Measurements from ENCODE around the gene PTPRN. TPM values are rescaled to one million over a fixed set of nuclear protein-coding genes. Genes with fewer than 3 reads are reported as not detected.

PTPRN gene
- total RNA-seq, 1 donor from 2014 or later = 0.60 TPM

- no peak overlapping the region for H3K9ac ChIP-seq
- H4K20me1 ChIP-seq (ENCODE audit: low read depth) = no peaks in the 10 kb centered on the region
- peaks cover 11% of the 10 kb centered on the region for H3K79me2 ChIP-seq (ENCODE audit: low read depth)
- Mint-ChIP-seq H3K27ac (no peak overlapping the region), H3K4me3 (peak overlapping the region; percentile 96), H3K9me3 (no peaks in the 10 kb centered on the region), H3K36me3 (peaks cover 2% of the 10 kb centered on the region), H3K4me1 (peaks cover 15% of the 10 kb centered on the region), H3K27me3 (ENCODE audit: insufficient read depth, low read depth) (peaks cover 11% of the 10 kb centered on the region)
- no peaks in the 10 kb centered on the region for H3K36me3 ChIP-seq
- no peak overlapping the region for H3K27ac ChIP-seq
- peak overlapping the region; percentile 95 for H3K4me2 ChIP-seq
- H3K27me3 ChIP-seq = peaks cover 7% of the 10 kb centered on the region
- H3F3A ChIP-seq (ENCODE audit: low read depth) = peaks cover 12% of the 10 kb centered on the region
- H3K4me1 ChIP-seq = no peaks in the 10 kb centered on the region
- no peak overlapping the region for H3K4me3 ChIP-seq
- no peak overlapping the region for H2AFZ ChIP-seq (replicated peaks)
- no peaks in the 10 kb centered on the region for H3K9me3 ChIP-seq (ENCODE audit: low read depth)
- no peak for TF ChIP-seq CTCF (IDR thresholded peaks at IDR 0.05)
- no peak for TF ChIP-seq EZH2 (IDR thresholded peaks at IDR 0.05)
- no peak for TF ChIP-seq EZH2phosphoT487 (IDR thresholded peaks at IDR 0.05)
- DNase-seq (ENCODE audit: low spot score) = no peak
Measured at GRCh38 chr2:219246559-219246958, 62.6 kb downstream of the PTPRN start.

GRCh38 chr2:219245899-219246230, 63.3 kb downstream of the PTPRN start:
- no peaks in the 10 kb centered on the region for H4K20me1 ChIP-seq (ENCODE audit: low read depth)
- peak overlapping the region; percentile 87 for H2AFZ ChIP-seq (replicated peaks)
- peak overlapping the region; percentile 95 for H3K4me2 ChIP-seq
- peaks cover 12% of the 10 kb centered on the region for H3F3A ChIP-seq (ENCODE audit: low read depth)
- no peak for TF ChIP-seq CTCF (IDR thresholded peaks at IDR 0.05)
- no peak for TF ChIP-seq EZH2 (IDR thresholded peaks at IDR 0.05)
- no peak for TF ChIP-seq EZH2phosphoT487 (IDR thresholded peaks at IDR 0.05)
- H3K9me3 ChIP-seq (ENCODE audit: low read depth) = no peaks in the 10 kb centered on the region
- H3K9ac ChIP-seq = peak overlapping the region; percentile 100
- H3K27me3 Mint-ChIP-seq (ENCODE audit: insufficient read depth, low read depth) = peaks cover 4% of the 10 kb centered on the region
- no peaks in the 10 kb centered on the region for H3K9me3 Mint-ChIP-seq
- peaks cover 2% of the 10 kb centered on the region for H3K36me3 Mint-ChIP-seq
- H3K4me3 ChIP-seq = peak overlapping the region; percentile 80
- H3K36me3 ChIP-seq = no peaks in the 10 kb centered on the region
- peak overlapping the region; percentile 93 for H3K27ac ChIP-seq
- peaks cover under 1% of the 10 kb centered on the region for H3K27me3 ChIP-seq
- DNase-seq (ENCODE audit: low spot score) = no peak
- peak overlapping the region; percentile 91 for H3K27ac Mint-ChIP-seq
- peak overlapping the region; percentile 96 for H3K4me3 Mint-ChIP-seq
- H3K4me1 ChIP-seq = no peaks in the 10 kb centered on the region
- H3K79me2 ChIP-seq (ENCODE audit: low read depth) = peaks cover 11% of the 10 kb centered on the region
- H3K4me1 Mint-ChIP-seq = peaks cover 15% of the 10 kb centered on the region

GRCh38 chr2:219245148-219245898, 63.9 kb downstream of the PTPRN start, which contains the start of the genes GLB1L and STK16:
GLB1L (minus strand) TSS chr2:219245444; CDS start chr2:219243573, 1,871 bp downstream.
STK16 (plus strand) TSS chr2:219245479; CDS start chr2:219246000, 521 bp downstream.
- Mint-ChIP-seq H3K27ac (peak within 1 kb of the TSS; percentile 91), H3K9me3 (no peaks in the 10 kb centered on the region), H3K27me3 (ENCODE audit: insufficient read depth, low read depth) (peaks cover 2% of the 10 kb centered on the region), H3K36me3 (peaks cover 2% of the 10 kb centered on the region), H3K4me1 (peaks cover 15% of the 10 kb centered on the region), H3K4me3 (peak within 1 kb of the TSS; percentile 96)
- Histone ChIP-seq H3K9ac (peak within 1 kb of the TSS; percentile 100), H3K27ac (peak within 1 kb of the TSS; percentile 93), H3F3A (ENCODE audit: low read depth) (peaks cover 12% of the 10 kb centered on the region), H3K4me3 (peak within 1 kb of the TSS; percentile 80), H3K79me2 (ENCODE audit: low read depth) (peaks cover 11% of the 10 kb centered on the region), H2AFZ (replicated peaks) (peak within 1 kb of the TSS; percentile 87), H3K4me1 (no peaks in the 10 kb centered on the region), H3K9me3 (ENCODE audit: low read depth) (no peaks in the 10 kb centered on the region), H3K4me2 (peak within 1 kb of the TSS; percentile 95), H3K36me3 (no peaks in the 10 kb centered on the region), H3K27me3 (no peaks in the 10 kb centered on the region), H4K20me1 (ENCODE audit: low read depth) (no peaks in the 10 kb centered on the region)
- DNase-seq (ENCODE audit: low spot score) = peak; percentile 97
- TF ChIP-seq CTCF (IDR thresholded peaks at IDR 0.05) = peak; percentile 4
- no peak for TF ChIP-seq EZH2phosphoT487 (IDR thresholded peaks at IDR 0.05)

Measured in neural progenitor cell (in vitro differentiated cells).